Adrenal gland (tissue), 12 donors: ENCODE measurements around the gene MALAT1. TPM values are rescaled to one million over a fixed set of nuclear protein-coding genes. Genes with fewer than 3 reads are reported as not detected.

ENCODE experiments used
- DNase-seq, 7 donors: peaks; one replicate each; pipeline ENCODE4 v3.0.0-alpha.2; 2019 to 2020
- H3K27ac ChIP-seq, 5 donors: fragments of 200-600 bp; sonication (generic) in 4 of 5; 1 replicate in 3 of 5; 2 replicates in 2 of 5; pipeline versions ENCODE4 v1.5.1 to v1.8.0; 2016 to 2020; ENCODE audit warnings: mild to moderate bottlenecking in 1 of 5
- H3K27me3 ChIP-seq: fragments of 200-600 bp; 2 replicates; pipeline ENCODE4 v1.8.0; 2021
- H3K36me3 ChIP-seq, 2 donors: fragments of 200-600 bp; replicated peaks in 1 of 2; 1 replicate in 1 of 2; 2 replicates in 1 of 2; pipeline versions ENCODE4 v1.5.1 to v1.8.0; 2018 to 2022
- H3K4me1 ChIP-seq, 2 donors: fragments of 200-600 bp; replicated peaks in 1 of 2; 1 replicate in 1 of 2; 2 replicates in 1 of 2; pipeline versions ENCODE4 v1.5.1 to v1.8.0; 2018 to 2021
- H3K4me3 ChIP-seq, 4 donors: fragments of 200-600 bp; sonication (generic) in 3 of 4; one replicate each; pipeline ENCODE4 v1.5.1; 2016 to 2018
- H3K9me3 ChIP-seq, 3 donors: fragments of 200-600 bp; sonication (generic) in 1 of 3; replicated peaks in 1 of 3; 1 replicate in 2 of 3; 2 replicates in 1 of 3; pipeline versions ENCODE4 v1.5.1 to v1.8.0; 2016 to 2021
- CTCF ChIP-seq, 6 experiments: fragments of 450-650 bp in 4 of 6; fragments of 200-600 bp in 2 of 6; sonication (generic) in 1 of 6; IDR thresholded peaks; 1 replicate in 5 of 6; 2 replicates in 1 of 6; pipeline versions ENCODE4 v1.5.1 to v1.8.0; 2016 to 2021; ENCODE audit warnings: antibody characterized with exemption in 6 of 6, mild to moderate bottlenecking in 2 of 6, moderate library complexity in 1 of 6
- POLR2A ChIP-seq, 2 donors: fragments of 450-650 bp; IDR thresholded peaks; one replicate each; pipeline ENCODE4 v1.6.1; 2017; ENCODE audit warnings: antibody characterized with exemption in 2 of 2, mild to moderate bottlenecking in 2 of 2, moderate library complexity in 1 of 2
- WGBS, 4 donors: extraction: QIAGEN DNeasy Blood & Tissue Kit in 2 of 4; methylation state at CpG; one replicate each; pipeline versions ENCODE4 v1.1.5 to v1.1.7; 2013 to 2017; 5-methylcytosine and 5-hydroxymethylcytosine counted together
- intact Hi-C, 2 donors: fragments of 100-400 bp; cut with DNase I; formaldehyde crosslinking; loops; one replicate each; pipeline versions ENCODE4 v1.14.1 to v1.15.0; 2022 to 2023
- polyA plus RNA-seq, 3 donors: library from polyadenylated mRNA; stranded (reverse); fragments of 200-250 nt in 2 of 3; fragments of 350-450 nt in 1 of 3; fragmentation: Illumina TruSeq in 1 of 3; extraction: RNeasy Lipid Tissue Mini Kit (QIAGEN cat#74804) in 1 of 3; gene quantifications; one replicate each; pipeline ENCODE4 v1.2.3, GENCODE V29; 2013 to 2014
- total RNA-seq, 9 donors: library from RNA; depleted of rRNA in 4 of 9; stranded (reverse); fragments of >200 nt in 4 of 9; fragments of 120-200 nt in 1 of 9; fragmentation: NEBNext Ultra II Directional in 1 of 9; extraction: Animal tissue kit (Norgen Biotek cat#: 25700) in 1 of 9; gene quantifications; one replicate each; pipeline versions ENCODE4 v1.1.0 to v1.2.4, GENCODE V29; 2013 to 2023
- donor health status: healthy with polysubstance abuse.
- donor health status: Bipolar disorder and iron deficiency.
- donor health status: DM: yes; HTN: yes; CAD: no.
- donor health status: DM: no; HTN: no; CAD: no.
- donor health status: DM: no; HTN: no; CAD: no.
- donor health status: DM: yes; HTN: yes; CAD: no.

MALAT1 gene
- total and polyA plus RNA-seq, 12 donors, result 237 to 17,143 (median 9,608) TPM

- Histone ChIP-seq H3K9me3 (no peaks in the 10 kb centered on the region), H3K27me3 (no peaks in the 10 kb centered on the region), H3K4me3 (peak overlapping the region in 1 of 4 donors; percentile 16), H3K36me3 (no peaks in the 10 kb centered on the region), H3K4me1 (peaks cover 37 to 51% of the 10 kb centered on the region in 2 donors), H3K27ac (peak overlapping the region; percentile 97 to 100 (median 99))
- TF ChIP-seq POLR2A (IDR thresholded peaks at IDR 0.05) (peak; percentile 55 to 62), CTCF (IDR thresholded peaks at IDR 0.05) (no peak)
- DNase-seq, result peak; percentile 66 to 84 (median 83)
- 28 to 41% (median 34%) methylated on average over 6 to 33 of the region's 33 CpGs for WGBS, 4 donors
- intact Hi-C loops, result no loop called here
Measured at GRCh38 chr11:65478388-65479183, 20.3 kb upstream of the MALAT1 start.

GRCh38 chr11:65479184-65480145, 19.4 kb upstream of the MALAT1 start:
- Histone ChIP-seq H3K36me3 (no peaks in the 10 kb centered on the region), H3K27ac (peak overlapping the region; percentile 97 to 100 (median 99)), H3K4me1 (peaks cover 37 to 51% of the 10 kb centered on the region in 2 donors), H3K4me3 (peak overlapping the region in 1 of 4 donors; percentile 16), H3K9me3 (no peaks in the 10 kb centered on the region), H3K27me3 (no peaks in the 10 kb centered on the region)
- intact Hi-C loops, result no loop called here
- DNase-seq, result peak in 6 of 7 donors; percentile 57 to 84 (median 72)
- peak in 3 of 6 experiments; percentile 13 to 31 (median 18) for TF ChIP-seq CTCF (IDR thresholded peaks at IDR 0.05)
- peak in 1 of 2 donors; percentile 30 for TF ChIP-seq POLR2A (IDR thresholded peaks at IDR 0.05)
- WGBS, 4 donors, result 44 to 60% (median 56%) methylated on average over 8 to 11 of the region's 11 CpGs

GRCh38 chr11:65482306-65482850, 16.5 kb upstream of the MALAT1 start:
- Histone ChIP-seq H3K4me1 (peaks cover 49 to 66% of the 10 kb centered on the region in 2 donors), H3K27me3 (no peaks in the 10 kb centered on the region), H3K4me3 (no peak overlapping the region), H3K36me3 (no peaks in the 10 kb centered on the region), H3K27ac (peak overlapping the region in 3 of 5 donors; percentile 23 to 100 (median 97)), H3K9me3 (no peaks in the 10 kb centered on the region)
- DNase-seq, result no peak
- intact Hi-C loops, result no loop called here
- TF ChIP-seq POLR2A (IDR thresholded peaks at IDR 0.05) (no peak), CTCF (IDR thresholded peaks at IDR 0.05) (no peak)
- 96 to 100% (median 100%) methylated on average over 2 of the region's 2 CpGs for WGBS, 4 donors

- TF ChIP-seq POLR2A (IDR thresholded peaks at IDR 0.05) (no peak), CTCF (IDR thresholded peaks at IDR 0.05) (no peak)
- intact Hi-C loops, result no loop called here
- Histone ChIP-seq H3K9me3 (no peaks in the 10 kb centered on the region), H3K4me3 (no peak overlapping the region), H3K27me3 (no peaks in the 10 kb centered on the region), H3K4me1 (peaks cover 56 to 69% of the 10 kb centered on the region in 2 donors), H3K36me3 (no peaks in the 10 kb centered on the region), H3K27ac (peak overlapping the region; percentile 68 to 99 (median 91))
- 47 to 54% (median 52%) methylated on average over 5 of the region's 5 CpGs for WGBS, 4 donors
- DNase-seq, result no peak
Measured at GRCh38 chr11:65485920-65486219, 13.0 kb upstream of the MALAT1 start.
